Suprapubic skin (tissue), 3 donors: ENCODE results near the gene ZFP36L1.

Experiments used
- EP300 ChIP-seq: sonication (generic); formaldehyde crosslinking; IDR thresholded peaks from one replicate; pipeline ENCODE4 v1.6.1; 2017; ENCODE audit warnings: antibody characterized with exemption
- TF ChIP-seq, protein P1 (sequence below), 2 donors: fragments of 200-600 bp in 1 of 2; fragments of 450-650 bp in 1 of 2; sonication (generic) in 1 of 2; IDR thresholded peaks; one replicate each; pipeline ENCODE4 v1.5.1; 2016 to 2019; ENCODE audit warnings: antibody characterized with exemption in 2 of 2, mild to moderate bottlenecking in 1 of 2, moderate library complexity in 1 of 2

DNA sequence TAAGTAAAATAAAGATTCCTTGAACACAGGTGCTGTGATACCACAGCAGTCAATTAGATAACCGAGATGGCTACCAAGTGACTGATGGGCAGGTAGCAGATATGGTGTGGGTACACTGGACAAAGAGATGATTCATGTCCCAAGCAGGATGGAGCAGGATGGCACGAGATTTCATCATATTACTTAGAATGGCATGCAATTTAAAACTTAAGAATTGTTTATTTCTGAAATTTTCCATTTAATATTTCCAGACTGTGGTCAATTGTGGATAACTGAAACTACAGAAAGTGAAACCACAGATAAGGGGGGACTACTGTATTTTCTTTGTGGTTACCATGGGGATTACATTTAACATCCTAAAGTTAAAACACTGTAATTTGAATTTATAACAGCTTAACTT lies 7.5 kb upstream of the ZFP36L1 start:
- TF ChIP-seq, protein P1, sequence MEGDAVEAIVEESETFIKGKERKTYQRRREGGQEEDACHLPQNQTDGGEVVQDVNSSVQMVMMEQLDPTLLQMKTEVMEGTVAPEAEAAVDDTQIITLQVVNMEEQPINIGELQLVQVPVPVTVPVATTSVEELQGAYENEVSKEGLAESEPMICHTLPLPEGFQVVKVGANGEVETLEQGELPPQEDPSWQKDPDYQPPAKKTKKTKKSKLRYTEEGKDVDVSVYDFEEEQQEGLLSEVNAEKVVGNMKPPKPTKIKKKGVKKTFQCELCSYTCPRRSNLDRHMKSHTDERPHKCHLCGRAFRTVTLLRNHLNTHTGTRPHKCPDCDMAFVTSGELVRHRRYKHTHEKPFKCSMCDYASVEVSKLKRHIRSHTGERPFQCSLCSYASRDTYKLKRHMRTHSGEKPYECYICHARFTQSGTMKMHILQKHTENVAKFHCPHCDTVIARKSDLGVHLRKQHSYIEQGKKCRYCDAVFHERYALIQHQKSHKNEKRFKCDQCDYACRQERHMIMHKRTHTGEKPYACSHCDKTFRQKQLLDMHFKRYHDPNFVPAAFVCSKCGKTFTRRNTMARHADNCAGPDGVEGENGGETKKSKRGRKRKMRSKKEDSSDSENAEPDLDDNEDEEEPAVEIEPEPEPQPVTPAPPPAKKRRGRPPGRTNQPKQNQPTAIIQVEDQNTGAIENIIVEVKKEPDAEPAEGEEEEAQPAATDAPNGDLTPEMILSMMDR (IDR thresholded peaks at IDR 0.05) = no peak
- TF ChIP-seq EP300 = no peak
